ENCODE data around the gene MACC1. TPM values are rescaled to one million over a fixed set of nuclear protein-coding genes. Genes with fewer than 3 reads are reported as not detected.

Gene MACC1
- total and polyA plus RNA-seq, 2 experiments from 2014 or later, result 3.4 to 13.4 TPM

- peaks cover 7% of the 10 kb centered on the region; the same call in 2 of the 3 replicates for H3K36me3 Mint-ChIP-seq (ENCODE audit: low read depth)
- no peak overlapping the region for H3K4me3 Mint-ChIP-seq
- no peak overlapping the region for H3K4me2 ChIP-seq
- H3F3A ChIP-seq (replicated peaks; ENCODE audit: low read depth), result 0 out of 2 replicates have a peak, but pooled peaks cover 3% of the 10 kb centered on the region
- no peaks in the 10 kb centered on the region for H3K9me2 ChIP-seq (ENCODE audit: insufficient read depth)
- no peaks in the 10 kb centered on the region for H3K27me3 Mint-ChIP-seq (ENCODE audit: insufficient read depth, low read depth, poor library complexity)
- no peaks in the 10 kb centered on the region; the same call in 2 of the 3 replicates for H3K9me3 Mint-ChIP-seq
- no peaks in the 10 kb centered on the region for H3K27me3 ChIP-seq (ENCODE audit: insufficient read depth)
- no peak overlapping the region for H2AFZ ChIP-seq
- TF ChIP-seq ZNF114 (CRISPR knock-in tag; IDR thresholded peaks at IDR 0.05) (no peak), POLR2AphosphoS5 (IDR thresholded peaks at IDR 0.05; ENCODE audit: low read depth) (no peak), CREB1 (CRISPR knock-in tag; IDR thresholded peaks at IDR 0.05; ENCODE audit: low read depth) (no peak), ZNF331 (CRISPR knock-in tag; IDR thresholded peaks at IDR 0.05; ENCODE audit: low read depth) (no peak), EZH2 (IDR thresholded peaks at IDR 0.05; ENCODE audit: low read depth, unreplicated experiment) (no peak), ETS1 (IDR thresholded peaks at IDR 0.05) (no peak), CTCF (conservative IDR thresholded peaks at IDR 0.05; ENCODE audit: low read depth in 2 of 2) (no peak), STAT1 (IDR thresholded peaks at IDR 0.05; ENCODE audit: unreplicated experiment) (no peak), REST (IDR thresholded peaks at IDR 0.05; ENCODE audit: unreplicated experiment) (no peak), EZH2phosphoT487 (IDR thresholded peaks at IDR 0.05; ENCODE audit: unreplicated experiment) (no peak), NANOG (IDR thresholded peaks at IDR 0.05; ENCODE audit: borderline replicate concordance) (no peak), JUNB (IDR thresholded peaks at IDR 0.05; ENCODE audit: unreplicated experiment) (no peak), ZNF462 (CRISPR knock-in tag; IDR thresholded peaks at IDR 0.05) (no peak)
- H3K4me1 ChIP-seq (ENCODE audit: insufficient read depth), result peaks cover 10% of the 10 kb centered on the region
- no peak for DNase-seq (ENCODE audit: low spot score)
- no peaks in the 10 kb centered on the region for H3K36me3 ChIP-seq (ENCODE audit: insufficient read depth)
- no peaks in the 10 kb centered on the region for H4K20me1 ChIP-seq (replicated peaks; ENCODE audit: insufficient read depth)
- H3K4me3 ChIP-seq, result no peak overlapping the region
- peaks cover 13% of the 10 kb centered on the region for H3K4me1 Mint-ChIP-seq
- no peak for ATAC-seq
- H3K27ac ChIP-seq (ENCODE audit: low read depth), result no peak overlapping the region
- no peaks in the 10 kb centered on the region for H3K79me2 ChIP-seq (replicated peaks; ENCODE audit: insufficient read depth)
- H3K27ac Mint-ChIP-seq, result no peak overlapping the region
Observed at GRCh38 chr7:20133803-20134202, 83.4 kb downstream of the MACC1 start.

All from GM23338 (cell line).